Neuron (in vitro differentiated cells): ENCODE results near the gene PAPPA2.

Experiments used
- H2AFZ ChIP-seq: one replicate; pipeline ENCODE4 v1.6.1; 2013; ENCODE audit warnings: low read depth, mild to moderate bottlenecking, inconsistent platforms, low read length, moderate library complexity
- H3K27me3 ChIP-seq: one replicate; pipeline ENCODE4 v1.6.1; 2013; ENCODE audit warnings: low read length; ENCODE audit not compliant: insufficient read depth
- H3K36me3 ChIP-seq: one replicate; pipeline ENCODE4 v1.6.1; 2013; ENCODE audit warnings: low read length; ENCODE audit not compliant: insufficient read depth
- H3K4me1 ChIP-seq: one replicate; pipeline ENCODE4 v1.6.1; 2013; ENCODE audit warnings: low read length; ENCODE audit not compliant: insufficient read depth
- H3K4me3 ChIP-seq: 2 replicates; pipeline ENCODE4 v1.5.1; 2013; ENCODE audit warnings: mild to moderate bottlenecking, low read length, moderate library complexity
- H3K9me3 ChIP-seq: one replicate; pipeline ENCODE4 v1.6.1; 2013; ENCODE audit warnings: low read length

Gene PAPPA2

DNA sequence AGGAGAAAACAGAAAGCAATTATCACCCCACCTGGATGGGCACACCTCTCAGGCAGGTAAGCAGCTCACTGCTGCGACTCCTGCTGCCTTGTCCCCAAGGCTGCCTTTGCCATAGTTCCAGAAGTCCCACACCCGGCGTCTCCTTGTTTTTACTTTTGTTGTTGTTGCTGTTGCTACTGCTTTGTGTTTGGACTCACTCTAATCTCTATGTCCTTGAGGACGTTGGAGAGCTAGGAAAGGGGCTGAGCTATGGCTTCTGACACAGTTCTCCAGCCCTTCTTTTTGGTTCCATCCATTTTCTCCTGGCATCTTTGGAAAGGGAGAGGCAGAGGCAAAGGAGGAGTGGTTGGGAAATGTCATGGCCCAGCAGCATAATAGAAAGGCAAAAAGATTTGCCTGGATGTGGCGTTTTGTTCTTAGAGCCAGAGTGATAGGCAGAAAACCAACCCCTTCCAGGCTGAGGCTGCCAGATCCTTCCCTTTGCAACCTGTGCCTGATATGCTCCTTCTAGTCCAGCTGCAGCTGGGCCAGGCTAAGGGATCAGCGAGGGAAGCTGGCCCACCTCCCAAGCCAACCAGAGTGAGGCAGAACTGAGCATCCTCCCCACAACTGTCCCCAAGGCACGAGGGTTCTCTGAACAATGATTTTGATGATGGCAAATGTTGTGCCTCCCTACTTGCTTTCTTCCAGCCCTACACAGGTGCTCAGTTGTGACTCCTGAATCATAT is 430.8 kb downstream of the PAPPA2 start:
- no peaks in the 10 kb centered on the region for H3K27me3 ChIP-seq
- H3K36me3 ChIP-seq = no peaks in the 10 kb centered on the region
- H3K4me3 ChIP-seq = no peak overlapping the region
- H2AFZ ChIP-seq = no peak overlapping the region
- H3K4me1 ChIP-seq = peaks cover 4% of the 10 kb centered on the region
- H3K9me3 ChIP-seq = no peaks in the 10 kb centered on the region

DNA sequence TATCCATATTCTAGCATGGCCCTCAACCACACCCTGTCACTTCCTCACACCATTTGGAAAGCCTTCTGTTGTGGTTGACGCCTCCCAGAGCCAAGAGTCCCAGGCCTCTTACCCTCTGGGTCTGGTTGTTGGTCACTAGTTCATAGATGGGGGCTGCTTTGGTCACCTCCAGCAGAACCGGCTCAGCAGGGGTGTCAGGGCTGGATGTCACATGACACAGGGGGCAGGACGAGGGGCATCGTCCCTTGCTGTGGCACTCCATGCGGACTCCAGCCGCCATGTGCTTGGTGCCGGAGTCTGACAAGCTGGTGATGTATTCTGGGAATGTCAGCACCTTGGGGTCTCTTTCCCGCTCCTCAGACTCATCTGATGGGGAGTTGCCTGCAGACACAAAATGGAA is 431.5 kb downstream of the PAPPA2 start:
- H3K36me3 ChIP-seq = no peaks in the 10 kb centered on the region
- peaks cover 4% of the 10 kb centered on the region for H3K4me1 ChIP-seq
- no peak overlapping the region for H3K4me3 ChIP-seq
- H3K9me3 ChIP-seq = no peaks in the 10 kb centered on the region
- no peak overlapping the region for H2AFZ ChIP-seq
- no peaks in the 10 kb centered on the region for H3K27me3 ChIP-seq
